ENCODE measurements around the gene SPRY1.

DNA sequence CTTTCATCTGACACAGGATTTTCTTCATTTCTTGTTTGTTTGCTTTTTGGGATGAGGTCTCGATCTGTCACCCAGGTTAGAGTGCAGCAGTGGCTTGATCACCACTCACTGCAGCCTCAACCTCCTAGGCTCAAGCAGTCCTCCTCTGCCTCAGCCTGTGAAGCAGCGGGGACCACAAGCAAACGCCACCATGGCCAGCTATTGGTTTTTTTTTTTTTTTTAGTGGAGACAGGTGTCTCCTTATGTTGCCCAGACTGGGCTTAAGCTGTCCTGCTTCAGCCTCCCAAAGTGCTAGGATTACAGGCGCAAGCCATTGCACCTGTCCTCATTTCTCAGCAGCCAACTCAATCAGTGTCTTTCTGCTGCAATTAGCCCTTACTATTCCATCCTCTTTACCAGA lies 10.3 kb downstream of the SPRY1 start:
- TF ChIP-seq, protein P1, sequence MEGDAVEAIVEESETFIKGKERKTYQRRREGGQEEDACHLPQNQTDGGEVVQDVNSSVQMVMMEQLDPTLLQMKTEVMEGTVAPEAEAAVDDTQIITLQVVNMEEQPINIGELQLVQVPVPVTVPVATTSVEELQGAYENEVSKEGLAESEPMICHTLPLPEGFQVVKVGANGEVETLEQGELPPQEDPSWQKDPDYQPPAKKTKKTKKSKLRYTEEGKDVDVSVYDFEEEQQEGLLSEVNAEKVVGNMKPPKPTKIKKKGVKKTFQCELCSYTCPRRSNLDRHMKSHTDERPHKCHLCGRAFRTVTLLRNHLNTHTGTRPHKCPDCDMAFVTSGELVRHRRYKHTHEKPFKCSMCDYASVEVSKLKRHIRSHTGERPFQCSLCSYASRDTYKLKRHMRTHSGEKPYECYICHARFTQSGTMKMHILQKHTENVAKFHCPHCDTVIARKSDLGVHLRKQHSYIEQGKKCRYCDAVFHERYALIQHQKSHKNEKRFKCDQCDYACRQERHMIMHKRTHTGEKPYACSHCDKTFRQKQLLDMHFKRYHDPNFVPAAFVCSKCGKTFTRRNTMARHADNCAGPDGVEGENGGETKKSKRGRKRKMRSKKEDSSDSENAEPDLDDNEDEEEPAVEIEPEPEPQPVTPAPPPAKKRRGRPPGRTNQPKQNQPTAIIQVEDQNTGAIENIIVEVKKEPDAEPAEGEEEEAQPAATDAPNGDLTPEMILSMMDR (IDR thresholded peaks at IDR 0.05): no peak
- TF ChIP-seq POLR2A (IDR thresholded peaks at IDR 0.05): no peak

Measured in uterus (tissue), 2 donors.